GM12892 (cell line): ENCODE measurements around the gene HOXA7.

Experiments used
- DNase-seq: peaks from one replicate; pipeline ENCODE4 v3.0.0; 2011; ENCODE audit not compliant: insufficient read length
- FAIRE-seq: peaks from 2 replicates; lab custom pipeline; 2011; peaks lifted over from hg19 to GRCh38; lab: Jason Lieb, UNC
- POLR2A ChIP-seq: IDR thresholded peaks from 2 replicates; pipeline ENCODE4 v1.6.1; 2011; ENCODE audit warnings: low read depth, low read length, control low read depth
- POLR2AphosphoS5 ChIP-seq: IDR thresholded peaks from 2 replicates; pipeline ENCODE4 v1.6.1; 2011; ENCODE audit warnings: low read depth, low read length, control low read depth
- TAF1 ChIP-seq: IDR thresholded peaks from 2 replicates; pipeline ENCODE4 v1.6.1; 2011; ENCODE audit warnings: low read depth, mild to moderate bottlenecking, control low read depth, low read length, borderline replicate concordance

The HOXA7 gene

DNA sequence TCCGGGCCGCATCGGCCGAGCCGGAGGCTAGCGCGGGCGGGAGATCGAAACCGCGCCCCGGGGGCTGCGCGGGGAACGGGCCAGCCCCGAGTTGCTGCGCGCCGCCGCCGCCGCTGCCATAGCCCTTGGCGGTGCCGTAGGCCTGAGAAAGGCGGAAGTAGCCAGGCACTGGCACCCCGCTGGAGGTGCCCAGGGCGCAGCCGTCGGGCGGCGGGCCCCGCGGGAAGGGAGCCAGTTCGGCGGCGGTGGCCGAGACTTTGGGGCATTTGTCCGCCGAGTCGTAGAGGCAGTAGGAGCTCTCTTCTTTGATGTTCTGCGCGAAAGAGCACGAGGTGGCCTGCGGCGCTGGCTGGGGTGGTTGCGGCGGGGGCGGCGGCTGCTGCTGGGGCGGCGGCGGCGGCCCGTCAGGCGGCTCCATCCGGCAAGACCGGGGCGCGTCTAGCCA, 17.1 kb upstream of the HOXA7 start:
- DNase-seq (no peak), FAIRE-seq (no peak)
- no peak for TF ChIP-seq POLR2AphosphoS5
- no peak for TF ChIP-seq POLR2A
- no peak for TF ChIP-seq TAF1

DNA sequence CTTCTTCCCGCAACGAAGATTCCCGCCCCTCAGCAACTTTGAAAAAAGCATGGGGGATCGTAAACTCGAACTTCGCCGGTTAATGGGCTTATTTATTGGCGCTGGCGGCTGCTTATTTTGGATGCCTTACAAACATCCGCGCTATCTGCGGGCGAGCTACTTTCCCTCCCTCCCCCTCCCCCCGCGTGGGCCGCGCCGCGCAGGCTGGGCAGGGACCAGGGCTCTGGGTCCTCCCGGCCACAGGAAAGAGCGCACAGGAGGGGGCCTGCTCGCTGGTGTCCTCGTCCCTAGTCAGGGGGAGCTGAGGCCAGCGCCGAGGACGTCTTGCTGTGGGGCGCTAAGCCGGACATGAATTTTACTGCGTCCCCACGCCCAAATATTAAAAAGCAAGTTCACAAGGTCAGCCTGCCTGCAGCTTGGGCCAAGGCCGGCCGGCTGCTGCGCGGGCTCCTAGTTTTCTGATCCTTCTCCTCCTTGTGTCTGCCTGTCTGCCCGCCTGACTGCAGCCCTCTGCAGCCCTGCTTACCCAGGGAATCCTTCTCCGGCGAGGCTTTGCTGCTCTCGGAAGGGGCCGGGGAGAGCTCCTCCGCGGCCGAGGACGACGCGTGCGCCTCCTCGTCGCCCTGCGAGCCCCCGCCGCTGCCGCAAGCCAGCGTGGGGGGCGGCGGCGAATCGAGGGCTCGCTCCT, 16.5 kb upstream of the HOXA7 start:
- DNase-seq (no peak), FAIRE-seq (no peak)
- no peak for TF ChIP-seq POLR2AphosphoS5
- TF ChIP-seq TAF1: no peak
- TF ChIP-seq POLR2A: no peak

DNA sequence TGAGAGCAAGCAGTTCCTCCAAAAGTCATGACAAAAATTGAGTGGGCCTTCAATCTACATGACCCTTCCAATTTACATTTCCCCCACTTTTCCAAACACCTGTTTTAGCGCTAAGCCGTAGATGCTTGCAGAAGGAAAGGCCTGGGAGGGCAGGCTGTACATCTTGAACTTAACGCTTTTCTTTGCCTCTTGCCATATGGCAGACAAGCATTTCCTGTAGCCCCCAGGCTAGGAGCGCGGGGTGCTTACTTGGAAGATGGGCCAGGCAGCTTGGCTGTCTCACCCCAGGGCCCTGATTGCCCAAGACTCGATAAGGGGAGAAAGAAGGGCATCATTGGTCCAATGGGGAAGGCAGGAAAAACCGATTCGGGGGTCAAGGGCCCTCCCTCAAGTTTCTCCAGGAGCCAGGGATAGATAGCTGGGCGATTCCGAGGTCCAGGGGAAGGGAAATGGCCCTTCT, 15.9 kb upstream of the HOXA7 start:
- no peak for DNase-seq
- no peak for FAIRE-seq
- TF ChIP-seq TAF1: no peak
- no peak for TF ChIP-seq POLR2A
- TF ChIP-seq POLR2AphosphoS5: no peak

DNA sequence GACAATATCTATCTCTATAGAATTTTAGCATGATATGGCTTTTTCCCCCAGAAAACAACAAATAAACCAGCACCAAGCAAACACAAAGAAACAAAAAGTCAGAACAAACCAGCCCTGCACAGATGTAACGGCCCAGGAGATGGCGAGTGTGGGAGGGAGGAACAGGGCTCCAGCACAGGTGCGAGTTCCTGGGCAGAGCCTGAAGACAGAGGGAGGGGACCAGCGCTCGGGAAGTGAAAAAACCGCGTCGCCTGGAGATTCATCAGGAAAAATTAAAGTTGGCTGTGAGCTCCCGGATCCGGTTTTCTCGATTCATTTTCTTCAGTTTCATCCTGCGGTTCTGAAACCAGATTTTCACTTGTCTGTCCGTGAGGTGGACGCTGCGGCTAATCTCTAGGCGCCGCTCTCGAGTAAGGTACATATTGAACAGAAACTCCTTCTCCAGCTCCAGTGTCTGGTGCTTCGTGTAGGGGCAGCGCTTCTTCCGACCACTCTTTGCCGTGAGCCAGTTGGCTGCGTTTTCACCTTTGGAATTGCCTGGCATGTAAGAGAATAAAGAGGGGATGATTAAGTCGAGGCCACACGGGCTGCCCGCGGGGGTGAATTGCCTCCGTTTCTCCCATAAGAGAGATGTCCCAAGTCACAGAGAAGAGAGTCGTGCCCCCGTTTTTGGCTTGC, 15.3 kb upstream of the HOXA7 start:
- DNase-seq: no peak
- TF ChIP-seq POLR2A (no peak), TAF1 (no peak), POLR2AphosphoS5 (no peak)
- FAIRE-seq: no peak

DNA sequence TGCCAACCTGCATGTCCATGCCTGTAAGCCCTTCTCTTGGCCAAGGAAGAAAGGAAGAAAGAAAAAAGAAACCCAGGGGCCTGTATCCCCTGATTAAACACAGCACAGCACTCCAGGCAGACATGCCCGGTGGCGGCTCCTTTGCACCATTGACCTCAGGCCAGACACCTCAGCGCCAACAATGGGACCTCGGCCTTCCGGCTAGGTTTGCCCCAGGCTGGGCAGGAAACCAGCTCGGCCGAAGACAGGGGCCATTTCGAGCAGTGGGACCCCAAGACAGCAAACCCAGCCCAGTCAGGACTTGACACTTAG, 14.8 kb upstream of the HOXA7 start:
- DNase-seq (no peak), FAIRE-seq (no peak)
- TF ChIP-seq POLR2AphosphoS5: no peak
- no peak for TF ChIP-seq POLR2A
- TF ChIP-seq TAF1: no peak

DNA sequence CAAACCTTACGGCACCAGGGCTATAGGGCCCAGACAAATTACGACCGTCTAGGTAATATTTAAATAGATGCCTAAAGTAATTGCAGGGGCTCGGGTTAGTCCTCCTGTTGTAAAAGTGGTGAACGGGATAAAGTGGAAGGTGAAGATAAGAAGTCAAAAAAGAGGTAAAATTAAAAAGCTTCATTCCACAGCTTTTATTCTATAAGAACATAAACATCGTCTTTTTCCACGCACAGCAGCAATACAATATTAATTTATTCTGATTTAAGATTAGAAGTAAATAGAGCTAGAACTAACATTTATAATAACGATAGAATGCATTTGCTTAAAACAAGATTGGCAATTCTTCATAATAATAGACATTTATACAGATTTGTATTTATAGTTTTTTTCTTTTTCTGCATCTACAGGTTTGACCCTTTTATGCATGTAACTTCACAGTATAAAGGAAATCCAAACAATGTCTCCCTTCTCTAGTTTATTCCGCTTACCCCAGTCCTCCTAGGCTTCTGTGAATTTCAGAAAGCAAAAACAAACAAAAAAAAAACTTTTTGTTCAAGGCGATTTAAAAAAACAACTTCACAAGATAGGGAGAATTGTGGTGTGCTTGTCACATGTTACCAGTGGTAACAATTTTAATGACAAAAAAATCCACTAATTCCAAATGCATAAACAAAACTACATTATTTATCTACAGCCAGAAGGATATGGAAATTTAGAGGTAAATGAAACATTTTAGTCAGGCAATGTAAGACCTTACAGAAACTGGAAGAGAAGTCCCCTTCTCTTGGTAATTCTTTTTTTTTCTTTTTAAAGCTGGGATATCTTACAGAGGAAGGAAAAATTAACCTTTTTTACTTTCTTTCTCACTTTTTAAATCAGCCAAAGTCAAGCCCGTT, 14.2 kb upstream of the HOXA7 start:
- DNase-seq (no peak), FAIRE-seq (no peak)
- no peak for TF ChIP-seq POLR2A
- no peak for TF ChIP-seq TAF1
- TF ChIP-seq POLR2AphosphoS5: no peak

DNA sequence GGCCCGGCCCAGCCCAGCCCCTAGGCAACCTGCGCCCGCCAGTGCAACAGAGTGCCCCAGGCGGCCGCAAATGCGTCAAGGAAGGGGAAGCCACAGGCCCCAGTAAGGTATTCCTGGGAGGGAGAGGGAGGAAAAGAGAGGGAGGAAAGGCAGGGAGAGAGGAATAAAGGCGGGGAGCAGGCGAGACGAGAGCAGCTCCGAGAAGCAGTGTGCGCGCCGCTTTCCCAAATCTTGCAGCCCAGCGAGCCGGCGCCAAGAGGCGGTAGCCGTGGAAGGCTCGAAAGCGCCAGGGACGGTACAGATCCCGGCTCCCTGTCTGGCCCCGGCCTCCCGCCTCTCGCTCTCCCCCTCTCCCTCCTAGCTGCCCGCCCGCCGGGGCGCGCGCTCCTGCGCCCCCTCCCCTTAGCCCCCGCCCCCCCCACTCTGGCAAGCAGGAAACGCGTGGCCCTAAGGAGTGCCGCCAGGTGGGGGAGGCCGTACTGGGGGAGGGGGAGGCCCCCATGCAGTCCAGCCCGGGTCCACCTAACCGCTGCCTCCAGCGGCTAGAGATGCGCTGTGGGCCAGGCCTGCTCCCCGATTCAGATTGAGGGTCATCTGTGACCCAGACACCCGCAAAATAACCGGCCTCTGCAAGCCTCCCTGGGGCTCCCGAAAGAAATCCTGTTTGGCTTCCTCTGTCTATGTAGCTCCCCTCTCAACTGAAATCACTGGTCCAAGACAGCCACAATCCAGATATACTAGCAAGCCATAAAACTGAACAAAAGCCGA, 13.4 kb upstream of the HOXA7 start:
- FAIRE-seq (no peak), DNase-seq (no peak)
- TF ChIP-seq POLR2A: no peak
- no peak for TF ChIP-seq TAF1
- no peak for TF ChIP-seq POLR2AphosphoS5

DNA sequence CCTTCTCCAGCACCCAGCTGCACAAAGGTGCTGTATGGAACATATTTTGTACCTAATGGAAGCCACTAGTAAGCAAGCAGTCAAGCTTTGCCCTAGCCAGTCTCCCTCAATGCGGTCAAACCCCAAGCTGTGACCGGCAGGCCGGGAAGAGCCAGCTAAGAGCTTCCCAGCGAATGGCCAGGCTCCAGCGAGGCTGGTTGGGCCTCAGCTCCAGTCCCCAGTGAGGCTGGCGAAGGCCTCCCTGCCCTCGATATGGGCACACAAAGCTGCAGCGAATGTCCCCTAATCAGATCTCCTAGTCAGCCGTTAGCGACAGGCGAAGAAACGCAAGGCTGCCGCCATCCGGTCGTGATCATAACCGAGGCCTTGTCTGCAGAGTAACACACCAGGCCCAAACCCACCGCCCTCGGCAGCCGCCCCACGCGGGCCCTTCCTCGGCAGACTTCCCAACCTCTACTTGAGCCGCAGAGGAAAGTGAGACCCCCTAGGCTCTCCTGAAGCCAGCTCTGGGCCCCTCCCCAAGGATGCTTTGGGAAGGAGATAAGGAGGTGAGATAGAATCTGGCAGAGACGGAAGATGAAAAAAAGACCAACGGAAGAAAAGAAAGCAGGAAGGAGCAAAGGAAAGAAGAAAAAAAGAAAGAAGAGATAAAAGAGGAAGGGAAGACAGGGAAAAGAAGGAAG, 11.9 kb upstream of the HOXA7 start:
- TF ChIP-seq POLR2A (peak; percentile 17; the same call in 1 of the 2 replicates), POLR2AphosphoS5 (no peak)
- no peak for DNase-seq

DNA sequence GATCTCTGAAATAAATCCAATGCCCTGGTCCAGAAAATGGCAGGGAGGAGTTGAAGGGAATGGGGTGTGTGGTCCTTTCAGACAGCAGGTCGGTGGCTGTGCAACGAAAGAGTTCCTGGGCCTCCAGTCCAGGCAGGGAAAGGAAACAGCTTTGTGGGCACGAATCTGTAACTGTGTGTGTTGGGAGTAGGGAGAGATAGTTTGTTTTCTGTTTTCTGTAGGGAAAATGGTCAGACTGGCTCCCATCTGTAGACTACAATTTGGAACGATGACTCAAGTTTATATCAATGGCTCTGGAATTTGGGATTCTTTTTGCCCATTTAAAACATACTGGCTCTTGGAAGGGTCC, 11.4 kb upstream of the HOXA7 start:
- DNase-seq (no peak), FAIRE-seq (no peak)
- TF ChIP-seq POLR2A: no peak
- no peak for TF ChIP-seq TAF1
- no peak for TF ChIP-seq POLR2AphosphoS5

More for the DNA sequence above, 11.9 kb upstream of the HOXA7 start:
- FAIRE-seq: no peak

DNA sequence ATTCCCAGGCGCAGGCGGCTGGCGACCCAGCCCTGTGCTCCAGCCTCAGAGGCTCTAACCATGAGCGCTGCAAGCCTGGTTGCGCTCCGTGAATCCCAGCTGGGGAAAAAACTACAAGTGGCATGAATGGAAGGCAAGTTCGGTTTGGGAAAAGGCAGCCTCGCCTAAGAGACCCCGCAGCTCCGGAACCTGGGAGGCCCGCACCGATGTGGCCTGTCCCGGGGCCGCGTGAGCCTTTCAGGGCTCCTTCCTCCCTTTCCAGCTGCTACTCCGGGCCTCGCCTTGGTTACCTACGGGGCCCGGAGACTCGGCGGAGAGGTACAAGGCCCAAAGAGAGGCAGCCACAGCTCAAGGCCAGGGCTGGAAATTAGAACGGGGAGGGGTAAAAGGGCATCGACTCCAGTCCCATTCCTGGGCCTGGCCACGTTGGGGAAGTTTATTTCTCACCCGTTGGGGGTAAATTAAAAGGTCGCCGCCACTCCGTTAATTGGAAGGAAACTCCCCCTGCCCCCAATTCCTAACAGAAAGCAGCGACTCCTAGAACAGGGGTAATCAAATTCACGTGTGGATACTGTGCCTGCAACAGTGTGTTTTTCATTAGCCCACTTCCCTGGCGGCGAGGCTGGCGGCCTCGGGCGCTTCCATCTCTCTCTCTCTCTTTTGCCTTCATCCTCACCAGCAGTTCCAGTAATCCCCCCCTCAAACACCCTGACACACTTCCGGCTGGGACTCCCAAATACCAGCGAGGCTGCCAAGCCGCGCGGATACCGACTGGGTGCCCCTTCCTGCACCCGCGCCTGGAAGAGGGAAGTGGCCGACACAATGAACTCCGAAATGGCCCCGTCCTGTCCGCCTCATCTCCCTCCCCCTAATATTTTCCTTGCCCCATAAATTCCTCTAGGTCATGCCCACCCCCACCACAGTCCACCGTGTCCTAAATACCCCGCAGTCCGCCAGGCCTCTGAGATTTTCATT, 10.3 kb upstream of the HOXA7 start:
- TF ChIP-seq POLR2AphosphoS5: no peak
- no peak for TF ChIP-seq POLR2A
- TF ChIP-seq TAF1: no peak
- DNase-seq: no peak
- FAIRE-seq: no peak
